GM19463 (cell line): ENCODE data around the gene FXR2.
A peak's percentile ranks its signal among the peaks of the same experiment; 100 is the strongest.

Experiments used
- ATAC-seq: cut with Tn5 transposase; IDR thresholded peaks from one replicate; pipeline ENCODE4 v1.9.1; 2021; ENCODE audit warnings: mild to moderate bottlenecking, moderate library complexity; ENCODE audit not compliant: unreplicated experiment

The FXR2 gene

DNA sequence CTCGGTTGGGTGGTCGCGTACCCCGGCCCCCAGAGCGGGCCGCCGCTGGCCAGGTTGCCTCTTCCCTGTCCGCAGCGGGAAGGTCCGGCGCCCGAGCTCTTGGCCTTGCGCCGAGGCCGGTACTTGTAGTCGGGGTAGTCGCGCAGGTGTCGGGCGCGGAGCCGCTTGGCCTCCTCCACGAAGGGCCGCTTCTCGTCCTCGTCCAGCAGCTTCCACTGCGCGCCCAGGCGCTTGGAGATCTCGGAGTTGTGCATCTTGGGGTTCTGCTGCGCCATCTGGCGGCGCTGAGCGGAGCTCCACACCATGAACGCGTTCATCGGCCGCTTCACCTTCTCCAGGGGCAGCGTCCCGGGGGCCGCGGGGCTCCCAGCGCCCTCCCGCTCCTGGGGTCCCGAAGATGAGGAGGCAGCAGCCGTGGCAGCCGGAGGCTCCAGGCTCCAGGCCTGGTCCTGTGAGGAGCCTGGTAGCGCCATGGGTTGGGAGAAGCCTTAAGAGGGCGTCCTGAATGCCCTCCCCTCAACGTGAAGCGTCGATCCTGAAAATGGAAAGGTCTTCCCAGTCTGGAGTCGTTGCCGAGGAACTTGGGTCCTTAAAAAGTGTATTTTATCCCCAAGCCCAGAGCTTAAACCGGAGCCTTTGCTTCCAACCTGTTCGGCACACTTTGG lies 25.4 kb downstream of the FXR2 start:
- no peak for ATAC-seq

GRCh38 chr17:7588553-7589203 lies 26.0 kb downstream of the FXR2 start:
- ATAC-seq: no peak

- ATAC-seq: no peak
Observed at GRCh38 chr17:7587420-7588151, 27.1 kb downstream of the FXR2 start.

DNA sequence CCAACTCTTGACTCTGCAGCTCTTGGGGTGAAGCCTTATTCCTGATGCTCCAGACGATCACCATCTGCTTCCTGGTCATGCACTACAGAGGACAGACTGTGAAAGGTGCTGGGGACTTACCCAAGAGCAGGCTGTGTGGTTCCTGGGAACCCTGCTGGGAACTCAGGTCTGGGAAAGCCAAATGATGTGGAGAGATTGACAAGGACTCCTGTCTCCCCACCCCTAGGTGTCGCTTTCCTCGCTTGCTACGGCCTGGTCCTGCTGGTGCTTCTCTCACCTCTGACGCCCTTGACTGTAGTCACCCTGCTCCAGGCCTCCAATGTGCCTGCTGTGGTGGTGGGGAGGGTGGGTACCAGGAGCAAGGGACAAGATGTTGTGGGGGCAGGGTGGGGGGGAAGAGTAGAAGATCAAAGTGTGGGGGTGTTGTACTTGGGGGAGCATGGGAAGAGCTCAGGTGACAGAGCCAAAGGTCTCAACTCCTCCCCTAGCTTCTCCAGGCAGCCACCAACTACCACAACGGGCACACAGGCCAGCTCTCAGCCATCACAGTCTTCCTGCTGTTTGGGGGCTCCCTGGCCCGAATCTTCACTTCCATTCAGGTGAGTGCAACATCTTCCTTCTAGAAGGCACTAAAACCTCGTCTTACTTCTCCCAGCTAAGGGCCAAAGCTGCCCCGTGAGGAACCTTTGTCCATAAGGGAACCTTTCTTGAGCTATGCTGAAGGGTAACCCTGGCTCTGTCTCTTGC lies 27.9 kb downstream of the FXR2 start:
- no peak for ATAC-seq

DNA sequence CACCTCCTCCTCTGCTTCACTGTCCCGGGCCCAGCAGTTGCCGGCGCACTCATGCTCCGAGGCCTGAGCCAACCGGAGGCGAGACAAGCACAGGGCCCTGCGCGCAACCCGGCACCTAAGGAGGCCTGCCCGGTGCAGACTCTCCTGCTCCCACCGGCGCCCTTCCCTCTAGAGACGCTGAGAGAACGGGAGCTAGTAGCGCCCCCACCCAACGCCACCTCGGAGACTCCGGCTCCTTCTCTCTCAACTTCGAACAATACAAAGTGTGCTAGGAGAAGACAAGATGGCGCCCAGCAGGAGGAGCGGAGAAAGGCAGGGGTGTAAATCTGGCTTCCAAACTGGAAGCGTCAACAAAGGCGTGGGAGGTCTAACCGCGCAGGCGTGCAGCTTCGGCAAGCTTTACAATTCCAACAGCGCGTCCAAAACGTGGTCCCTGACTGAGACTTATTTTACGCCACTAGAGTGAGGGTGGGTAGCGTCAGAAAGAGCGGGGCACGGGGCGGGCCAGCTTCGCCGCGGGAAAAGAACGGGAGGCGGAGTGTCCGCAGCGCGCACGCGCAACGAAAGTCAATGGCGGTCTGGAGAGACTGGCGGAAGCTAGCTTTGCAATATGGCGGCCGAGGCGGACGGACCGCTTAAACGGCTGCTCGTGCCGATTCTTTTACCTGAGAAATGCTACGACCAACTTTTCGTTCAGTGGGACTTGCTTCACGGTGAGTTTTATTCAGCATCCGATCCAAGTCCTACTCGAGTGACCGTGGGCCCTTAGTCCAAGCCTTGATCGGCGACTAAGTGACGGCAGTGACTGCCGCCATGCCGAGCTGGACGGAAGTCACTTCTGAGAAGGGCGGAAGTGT lies 31.2 kb downstream of the FXR2 start, which contains the start of gene MPDU1:
Gene MPDU1, plus strand, starts transcription at position 600 of the 857 bp plus-strand sequence. Its CDS starts 11 bp downstream, at position 611.
- peak; percentile 66 for ATAC-seq

DNA sequence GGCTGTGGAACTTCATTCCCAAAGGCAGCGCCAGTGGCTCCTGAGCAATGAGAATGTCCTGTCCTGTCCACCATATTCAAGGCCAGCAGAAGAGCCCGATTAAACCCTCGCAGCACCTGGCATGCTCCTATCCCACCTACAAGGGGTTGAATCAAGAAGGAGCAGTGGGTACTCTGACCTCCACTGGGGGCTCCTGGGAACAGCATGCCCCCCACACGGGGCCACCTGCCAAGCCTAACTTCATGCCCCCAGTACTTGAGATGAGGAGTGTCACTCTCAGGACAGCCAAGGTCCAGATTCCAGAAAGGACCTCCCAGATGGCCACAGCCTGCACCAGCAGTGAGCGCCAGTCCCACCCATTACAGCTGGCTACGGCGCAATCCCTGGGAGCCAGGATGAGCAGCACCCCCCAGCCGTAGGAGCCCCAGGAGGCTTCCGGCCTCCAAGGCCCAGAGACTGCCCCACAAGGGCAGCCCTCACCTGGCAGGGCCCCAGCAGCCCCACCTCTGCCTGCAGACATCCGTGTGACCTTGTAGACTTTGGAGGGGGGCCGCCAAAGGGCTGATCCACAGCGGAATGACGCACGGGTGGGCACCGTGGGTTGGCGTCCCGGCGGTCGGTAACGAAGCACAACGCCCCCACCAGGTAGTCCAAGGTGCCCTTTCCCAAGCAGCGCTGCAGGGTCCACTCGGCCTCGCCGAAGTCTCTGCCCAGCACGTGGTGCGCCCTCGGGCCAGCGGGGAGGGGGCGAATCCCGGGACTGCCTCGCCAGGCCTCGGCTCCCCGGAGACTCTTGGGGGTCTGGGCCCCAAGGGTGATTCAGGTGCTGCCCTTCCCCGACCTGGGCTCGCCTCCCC lies 32.1 kb downstream of the FXR2 start:
- no peak for ATAC-seq

DNA sequence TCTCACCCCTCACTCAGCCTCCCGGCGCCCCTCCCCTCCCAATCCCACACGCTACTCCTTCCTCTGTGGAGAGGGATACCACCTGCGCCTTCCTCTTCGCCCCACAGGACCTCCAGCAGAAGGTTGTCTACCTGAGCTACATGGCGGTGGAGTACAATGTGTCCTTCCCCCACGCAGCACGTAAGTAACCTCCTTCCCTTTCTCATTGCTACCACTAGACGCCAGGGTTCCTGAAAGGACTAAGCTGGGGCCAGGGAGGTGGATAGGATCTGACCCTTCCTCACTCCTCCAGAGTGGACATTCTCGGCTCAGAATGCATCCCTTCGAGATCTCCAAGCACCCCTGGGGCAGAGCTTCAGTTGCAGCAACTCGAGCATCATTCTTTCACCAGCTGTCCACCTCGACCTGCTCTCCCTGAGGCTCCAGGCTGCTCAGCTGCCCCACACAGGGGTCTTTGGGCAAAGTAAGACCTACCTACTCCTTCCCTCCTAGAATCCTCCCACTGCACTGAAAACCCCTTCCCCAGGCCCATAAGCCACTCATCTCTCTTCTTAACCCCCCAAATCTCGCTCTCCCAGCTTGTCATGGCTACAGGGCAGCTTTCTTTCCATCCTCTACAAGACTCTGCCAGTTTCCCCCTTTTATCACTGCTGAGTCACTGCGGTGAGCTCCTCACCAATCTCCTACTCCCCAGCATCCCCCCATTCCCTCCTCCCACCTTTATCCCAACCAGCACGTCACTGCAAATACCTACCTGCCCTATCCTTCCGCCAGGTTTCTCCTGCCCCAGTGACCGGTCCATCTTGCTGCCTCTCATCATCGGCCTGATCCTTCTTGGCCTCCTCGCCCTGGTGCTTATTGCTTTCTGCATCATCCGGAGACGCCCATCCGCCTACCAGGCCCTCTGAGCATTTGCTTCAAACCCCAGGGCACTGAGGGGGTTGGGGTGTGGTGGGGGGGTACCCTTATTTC lies 33.8 kb downstream of the FXR2 start:
- ATAC-seq: no peak

GRCh38 chr17:7579834-7580603 lies 34.7 kb downstream of the FXR2 start:
- no peak for ATAC-seq

DNA sequence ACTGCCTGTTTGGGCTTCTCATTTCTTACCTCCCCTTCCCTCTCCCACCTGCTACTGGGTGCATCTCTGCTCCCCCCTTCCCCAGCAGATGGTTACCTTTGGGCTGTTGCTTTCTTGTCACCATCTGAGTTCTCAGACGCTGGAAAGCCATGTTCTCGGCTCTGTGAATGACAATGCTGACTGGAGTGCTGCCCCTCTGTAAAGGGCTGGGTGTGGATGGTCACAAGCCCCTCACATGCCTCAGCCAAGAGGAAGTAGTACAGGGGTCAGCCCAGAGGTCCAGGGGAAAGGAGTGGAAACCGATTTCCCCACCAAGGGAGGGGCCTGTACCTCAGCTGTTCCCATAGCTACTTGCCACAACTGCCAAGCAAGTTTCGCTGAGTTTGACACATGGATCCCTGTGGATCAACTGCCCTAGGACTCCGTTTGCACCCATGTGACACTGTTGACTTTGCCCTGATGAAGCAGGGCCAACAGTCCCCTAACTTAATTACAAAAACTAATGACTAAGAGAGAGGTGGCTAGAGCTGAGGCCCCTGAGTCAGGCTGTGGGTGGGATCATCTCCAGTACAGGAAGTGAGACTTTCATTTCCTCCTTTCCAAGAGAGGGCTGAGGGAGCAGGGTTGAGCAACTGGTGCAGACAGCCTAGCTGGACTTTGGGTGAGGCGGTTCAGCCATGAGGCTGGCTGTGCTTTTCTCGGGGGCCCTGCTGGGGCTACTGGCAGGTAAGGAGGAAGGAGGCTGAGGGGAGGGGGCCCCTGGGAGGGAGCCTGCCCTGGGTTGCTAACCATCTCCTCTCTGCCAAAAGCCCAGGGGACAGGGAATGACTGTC lies 35.5 kb downstream of the FXR2 start, which contains the start of gene CD68:
Gene CD68, plus strand, starts transcription at position 638 of the 833 bp plus-strand sequence. Its CDS starts 40 bp downstream, at position 678.
- ATAC-seq: peak; percentile 59

GRCh38 chr17:7577327-7578199 lies 37.1 kb downstream of the FXR2 start:
- no peak for ATAC-seq

DNA sequence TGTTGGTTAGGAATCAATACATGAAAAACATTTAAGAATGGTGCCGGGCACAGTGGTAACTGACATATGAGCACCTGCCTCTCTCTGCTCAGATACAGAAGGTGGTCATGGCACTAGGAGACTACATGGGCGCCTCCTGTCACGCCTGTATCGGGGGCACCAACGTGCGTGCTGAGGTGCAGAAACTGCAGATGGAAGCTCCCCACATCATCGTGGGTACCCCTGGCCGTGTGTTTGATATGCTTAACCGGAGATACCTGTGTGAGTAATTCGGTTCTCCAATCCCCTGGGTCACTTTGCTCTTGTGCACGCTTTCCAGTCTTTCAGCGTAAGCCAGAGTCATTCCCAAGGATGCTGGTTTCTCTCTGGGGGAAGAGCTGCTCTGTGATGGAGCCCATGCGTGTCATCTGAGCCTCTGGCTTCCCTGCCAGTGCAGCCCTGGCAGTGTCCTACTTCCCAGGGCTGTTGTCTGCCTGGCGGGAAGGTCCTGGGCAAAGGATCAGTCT lies 38.2 kb downstream of the FXR2 start:
- ATAC-seq: no peak

DNA sequence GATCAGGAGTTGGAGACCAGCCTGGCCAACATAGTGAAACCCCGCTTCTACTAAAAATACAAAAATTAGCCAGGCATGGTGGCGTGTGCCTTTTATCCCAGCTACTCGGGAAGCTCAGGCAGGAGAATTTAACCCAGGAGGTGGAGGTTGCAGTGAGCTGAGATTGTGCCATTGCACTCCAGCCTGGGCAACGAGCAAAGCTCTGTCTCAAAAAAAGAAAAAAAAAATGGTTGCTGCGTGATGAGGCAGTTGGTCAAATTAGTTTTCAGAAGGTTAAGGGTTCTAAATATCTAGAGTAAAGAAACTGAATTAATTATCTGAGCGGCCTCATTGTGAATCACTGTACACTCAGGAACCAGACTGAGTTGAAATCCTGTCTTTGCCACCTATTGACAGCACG lies 38.7 kb downstream of the FXR2 start:
- ATAC-seq: no peak

DNA sequence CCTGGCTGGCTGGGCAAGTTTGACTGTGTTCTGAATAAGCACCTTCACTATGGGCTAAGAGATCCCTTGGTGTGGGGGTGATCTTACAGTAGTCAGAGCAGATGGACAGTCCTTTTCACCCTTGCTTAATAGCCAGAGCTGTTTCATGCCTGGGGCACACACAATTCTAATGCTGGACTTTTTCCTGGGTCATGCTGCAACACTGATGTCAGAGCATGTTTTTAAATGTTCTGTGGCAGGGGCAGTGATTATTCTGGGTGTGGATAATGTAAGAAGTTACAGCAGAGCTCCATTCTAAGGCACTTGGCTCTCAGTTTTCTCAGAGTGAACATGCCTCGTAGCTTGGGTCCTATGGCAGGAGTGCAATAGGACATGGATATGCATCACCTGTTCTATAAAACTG lies 39.2 kb downstream of the FXR2 start:
- ATAC-seq: no peak

DNA sequence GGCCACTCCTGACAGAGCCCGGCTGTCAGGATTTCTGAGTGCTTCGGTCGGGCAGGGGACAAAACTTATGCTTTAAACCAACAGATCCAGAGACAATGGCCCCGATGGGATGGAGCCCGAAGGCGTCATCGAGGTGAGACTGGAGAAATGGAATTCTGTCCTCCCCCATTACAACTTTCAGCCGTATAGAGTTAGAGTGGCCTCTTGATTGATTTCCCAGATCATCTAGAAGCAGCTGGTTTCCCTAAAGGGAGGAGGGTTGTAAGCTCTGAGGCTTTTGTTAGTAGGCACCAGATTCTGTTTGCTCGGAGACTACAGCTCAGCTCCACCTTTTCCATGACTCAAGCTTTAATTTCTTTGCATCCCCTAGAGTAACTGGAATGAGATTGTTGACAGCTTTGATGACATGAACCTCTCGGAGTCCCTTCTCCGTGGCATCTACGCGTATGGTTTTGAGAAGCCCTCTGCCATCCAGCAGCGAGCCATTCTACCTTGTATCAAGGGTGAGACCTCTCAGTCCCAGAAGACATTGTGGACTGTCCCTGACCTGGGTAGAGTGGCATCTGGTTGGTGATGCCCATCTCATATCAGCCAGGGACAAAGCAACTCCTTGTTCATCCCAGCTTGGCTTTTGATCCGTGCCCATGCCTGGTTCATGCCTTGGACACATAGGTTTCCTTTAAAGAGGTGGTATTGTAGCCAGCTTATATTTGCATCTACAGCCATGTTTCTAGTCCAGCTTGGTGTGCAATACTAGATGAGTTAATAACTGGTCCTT lies 40.3 kb downstream of the FXR2 start:
- ATAC-seq: no peak
